K562 (cell line): ENCODE results near the gene CCSER1. TPM values are rescaled to one million over a fixed set of nuclear protein-coding genes. Genes with fewer than 3 reads are reported as not detected.

Experiments
- ATAC-seq: fragments of 200-7000 bp; cut with Tn5 transposase; 3 replicates; pipeline ENCODE4 v1.9.1; 2020; ENCODE audit warnings: moderate library complexity
- BruUV-seq: library from RNA; stranded (reverse); fragments of 400-500 nt; replicated peaks from 2 replicates; lab custom pipeline; 2021; lab: Mats Ljungman, UMichigan
- CTCF ChIA-PET: fragments of 300-600 bp; formaldehyde crosslinking; extraction: SDS; loops from one replicate; lab custom pipeline; 2021; ENCODE audit warnings: low intra/inter-chr PET ratio; lab: Yijun Ruan, JAX
- POLR2A ChIA-PET: fragments of 300-600, 350-650 bp; sonication (Branson Sonifier 250); formaldehyde crosslinking; extraction: SDS; loops from one replicate; lab custom pipeline; 2021; ENCODE audit warnings: antibody characterized with exemption, inconsistent platforms; lab: Yijun Ruan, JAX
- DNase-seq, 4 experiments: peaks; one replicate each; pipeline versions ENCODE4 v3.0.0 to v3.0.0-alpha.2; 2011 to 2018; ENCODE audit warnings: low spot score in 3 of 4, mixed read lengths in 3 of 4; ENCODE audit errors: extremely low read depth in 1 of 4
- FAIRE-seq: peaks from 2 replicates; lab custom pipeline; 2011; peaks lifted over from hg19 to GRCh38; lab: Jason Lieb, UNC
- H2AFZ ChIP-seq: 2 replicates; pipeline ENCODE4 v1.6.0; 2011; ENCODE audit warnings: low read depth, low read length, control low read depth, inconsistent platforms
- H3K27ac ChIP-seq: fragments of 200-600 bp; 3 replicates; pipeline ENCODE4 v1.8.0; 2011; ENCODE audit warnings: low read depth, mild to moderate bottlenecking, control low read depth, inconsistent platforms, low read length, moderate library complexity, mixed read lengths; ENCODE audit errors: extremely low read depth
- H3K27me3 ChIP-seq, 2 experiments: fragments of 300-600 bp in 1 of 2; 2 replicates in 1 of 2; 3 replicates in 1 of 2; pipeline versions ENCODE4 v1.6.0 to v1.8.0; 2011; ENCODE audit warnings: inconsistent platforms in 2 of 2, low read length in 2 of 2, mild to moderate bottlenecking in 1 of 2, mixed read lengths in 1 of 2, moderate library complexity in 1 of 2; ENCODE audit not compliant: control insufficient read depth in 2 of 2, insufficient read depth in 2 of 2
- H3K36me3 ChIP-seq: fragments of 300-600 bp; 3 replicates; pipeline ENCODE4 v1.8.0; 2011; ENCODE audit warnings: mild to moderate bottlenecking, low read length, inconsistent platforms; ENCODE audit not compliant: control insufficient read depth, insufficient read depth
- H3K4me1 ChIP-seq, 2 experiments: fragments of 200-600 bp in 1 of 2; replicated peaks in 1 of 2; 2 replicates in 1 of 2; 3 replicates in 1 of 2; pipeline versions ENCODE4 v1.5.1 to v1.8.0; 2011; ENCODE audit warnings: inconsistent platforms in 2 of 2, low read length in 2 of 2, mild to moderate bottlenecking in 1 of 2, mixed read lengths in 1 of 2, moderate library complexity in 1 of 2; ENCODE audit not compliant: control insufficient read depth in 2 of 2, insufficient read depth in 2 of 2
- H3K4me2 ChIP-seq: 2 replicates; pipeline ENCODE4 v1.6.1; 2011; ENCODE audit warnings: low read length, control low read depth, inconsistent platforms, mixed read lengths; ENCODE audit not compliant: insufficient read depth
- H3K4me3 ChIP-seq: fragments of 200-600 bp; sonication (generic), shearing (Covaris generic); 2 replicates; pipeline ENCODE4 v1.5.1; 2016; ENCODE audit warnings: control low read depth, inconsistent platforms
- H3K79me2 ChIP-seq: fragments of 200-600 bp; 3 replicates; pipeline ENCODE4 v1.8.0; 2011; ENCODE audit warnings: low read length, inconsistent platforms; ENCODE audit not compliant: control insufficient read depth, insufficient read depth
- H3K9ac ChIP-seq, 2 experiments: 2 replicates each; pipeline versions ENCODE4 v1.6.0 to v1.6.1; 2011; ENCODE audit warnings: low read depth in 2 of 2, low read length in 2 of 2, control low read depth in 1 of 2, inconsistent platforms in 1 of 2, mild to moderate bottlenecking in 1 of 2, mixed read lengths in 1 of 2; ENCODE audit not compliant: insufficient read depth in 1 of 2
- H3K9me1 ChIP-seq: one replicate; pipeline ENCODE4 v1.6.0; 2011; ENCODE audit warnings: inconsistent platforms, mild to moderate bottlenecking, low read length, moderate library complexity; ENCODE audit not compliant: control insufficient read depth, insufficient read depth
- H3K9me3 ChIP-seq: replicated peaks from 2 replicates; pipeline ENCODE4 v1.5.1; 2011; ENCODE audit warnings: low read depth, low read length, inconsistent platforms; ENCODE audit not compliant: control insufficient read depth, insufficient read depth
- H4K20me1 ChIP-seq: replicated peaks from 2 replicates; pipeline ENCODE4 v1.6.1; 2011; ENCODE audit warnings: low read length, inconsistent platforms, mixed read lengths; ENCODE audit not compliant: control insufficient read depth, insufficient read depth
- HSF4 ChIP-seq: fragments of 250-450 bp; sonication (Bioruptor Pico); IDR thresholded peaks from 2 replicates; pipeline ENCODE4 v2.1.2; 2022; ENCODE audit warnings: mild to moderate bottlenecking, moderate library complexity, borderline replicate concordance
- KLF1 ChIP-seq: fragments of 450-650 bp; IDR thresholded peaks from 2 replicates; pipeline ENCODE4 v1.6.1; 2016; ENCODE audit warnings: missing genetic modification characterization, missing compliant biosample characterization
- L3MBTL2 ChIP-seq: fragments of 450-650 bp; IDR thresholded peaks from 2 replicates; pipeline ENCODE4 v1.6.1; 2016; ENCODE audit warnings: mild to moderate bottlenecking, moderate library complexity
- NCOA2 ChIP-seq, 2 experiments: fragments of 450-650 bp; IDR thresholded peaks; 2 replicates each; pipeline ENCODE4 v1.6.1; 2018; ENCODE audit warnings: mild to moderate bottlenecking in 2 of 2, moderate library complexity in 1 of 2; ENCODE audit not compliant: partially characterized antibody in 2 of 2
- POLR2AphosphoS2 ChIP-seq: IDR thresholded peaks from 2 replicates; pipeline ENCODE4 v1.6.1; 2012; ENCODE audit warnings: low read length, improper control_type of control experiment
- POU5F1 ChIP-seq: fragments of 150-350 bp; IDR thresholded peaks from 2 replicates; pipeline ENCODE4 v1.6.1; 2014; ENCODE audit warnings: borderline replicate concordance, low read length, low read depth, mild to moderate bottlenecking; ENCODE audit not compliant: partially characterized antibody
- SAP30 ChIP-seq: fragments of 200-600 bp; sonication (generic); IDR thresholded peaks from 2 replicates; pipeline ENCODE4 v1.6.1; 2012; ENCODE audit warnings: borderline replicate concordance, low read depth, mild to moderate bottlenecking, moderate library complexity, low read length, control low read depth, inconsistent platforms; ENCODE audit not compliant: insufficient read depth, poor library complexity, severe bottlenecking
- ZNF507 ChIP-seq: conservative IDR thresholded peaks from 2 replicates; pipeline ENCODE4 v1.6.1; 2017; ENCODE audit warnings: missing genetic modification characterization, missing compliant biosample characterization
- WGBS: fragments of 100-300 bp; shearing (Covaris generic); methylation state at CpG from one replicate; pipeline ENCODE4 v1.1.6; 2016; ENCODE audit warnings: low coverage, mixed read lengths; ENCODE audit not compliant: insufficient coverage; ENCODE audit errors: missing lambda C conversion rate; 5-methylcytosine and 5-hydroxymethylcytosine counted together
- in situ Hi-C: fragments of 300-500 bp; cut with MboI; formaldehyde crosslinking; loops from 4 replicates; pipeline ENCODE4 v1.15.0; 2018; ENCODE audit warnings: inconsistent platforms, mixed read lengths
- intact Hi-C: fragments of 100-400 bp; cut with micrococcal nuclease; formaldehyde crosslinking; loops from 2 replicates; pipeline ENCODE4 v1.14.2; 2022
- polyA plus RNA-seq, 8 experiments: library from polyadenylated mRNA; depleted of rRNA in 4 of 8; stranded (reverse) in 5 of 8; unstranded in 3 of 8; fragments of >200 nt; fragmentation: Nextera tagmentation in 2 of 8; fragmentation: Illumina TruSeq in 1 of 8; extraction: Ambion mirVana in 2 of 8; extraction: Trizol in 1 of 8; gene quantifications; 2 replicates each; pipeline versions ENCODE4 v1.2.1 to v1.2.3, GENCODE V29; 2011 to 2014; ENCODE audit warnings: inconsistent platforms in 1 of 8, missing spikeins in 1 of 8
- total RNA-seq, 7 experiments: library from RNA; depleted of rRNA in 6 of 7; stranded (reverse); fragments of >200 nt in 6 of 7; fragmentation: Illumina TruSeq in 2 of 7; extraction: Trizol in 2 of 7; gene quantifications; 2 replicates each; pipeline versions ENCODE4 v1.2.1 to v1.2.3, GENCODE V29; 2011 to 2021; ENCODE audit warnings: low replicate concordance in 1 of 7
- TF ChIP-seq, protein P1 (sequence below): fragments of 450-650 bp; IDR thresholded peaks from 2 replicates; pipeline ENCODE4 v1.6.1; 2016; ENCODE audit warnings: low read depth, mild to moderate bottlenecking, moderate library complexity
- TF ChIP-seq, protein P2 (sequence below): sonication (generic); formaldehyde crosslinking; IDR thresholded peaks from 2 replicates; pipeline ENCODE4 v1.8.1; 2023; ENCODE audit warnings: missing genetic modification reagents, mild to moderate bottlenecking, borderline replicate concordance
- TF ChIP-seq, protein P3 (sequence below): IDR thresholded peaks from 2 replicates; pipeline ENCODE4 v1.6.1; 2016; ENCODE audit warnings: missing genetic modification characterization, missing compliant biosample characterization

The CCSER1 gene
- total and polyA plus RNA-seq, 9 of the 15 experiments (the other 6 are each of a cell fraction or from before 2014, with no cell fraction given), result not detected

DNA sequence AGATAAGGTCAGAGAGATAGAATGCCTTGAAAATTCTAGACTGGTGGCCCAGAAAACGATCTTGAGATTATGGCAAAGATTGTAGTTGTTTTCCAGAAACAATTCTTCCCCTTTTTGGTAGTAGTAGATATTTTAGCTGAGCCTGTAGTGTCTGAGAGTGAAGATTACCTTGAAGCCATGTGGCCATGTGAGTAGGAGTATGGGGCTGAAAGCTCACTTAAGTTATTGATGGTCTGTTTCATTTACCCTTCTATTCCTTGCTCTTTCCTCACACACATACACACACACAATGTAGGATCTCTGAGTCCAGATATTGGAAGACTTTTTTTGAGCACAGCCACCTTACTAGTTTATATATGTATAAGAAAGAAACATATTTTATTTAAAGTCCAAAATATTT, 1234.9 kb downstream of the CCSER1 start:
- ATAC-seq, result no peak
- no peak for DNase-seq
- WGBS, result 0% methylated on average over 1 of the region's 1 CpG
- no peak for FAIRE-seq
- BruUV-seq, result no TSS peak
- Histone ChIP-seq H3K79me2 (no peaks in the 10 kb centered on the region), H4K20me1 (no peaks in the 10 kb centered on the region), H3K36me3 (no peaks in the 10 kb centered on the region), H2AFZ (no peak overlapping the region), H3K4me3 (no peak overlapping the region), H3K9ac (no peak overlapping the region), H3K27me3 (no peaks in the 10 kb centered on the region), H3K27ac (no peak overlapping the region), H3K9me3 (no peaks in the 10 kb centered on the region), H3K9me1 (no peaks in the 10 kb centered on the region), H3K4me2 (no peak overlapping the region), H3K4me1 (no peaks in the 10 kb centered on the region)
- ChIA-PET CTCF (no interaction called here), POLR2A (no interaction called here)
- in situ Hi-C loops, result no loop called here
- intact Hi-C loops, result no loop called here
- TF ChIP-seq POLR2AphosphoS2 (no peak), KLF1 (tag) (no peak), ZNF507 (tag) (no peak), SAP30 (no peak), L3MBTL2 (no peak), HSF4 (CRISPR knock-in tag) (no peak), NCOA2 (IDR thresholded peaks at IDR 0.05; ENCODE audit: partially characterized antibody in 2 of 2) (no peak), POU5F1 (no peak)
- TF ChIP-seq, protein P1, sequence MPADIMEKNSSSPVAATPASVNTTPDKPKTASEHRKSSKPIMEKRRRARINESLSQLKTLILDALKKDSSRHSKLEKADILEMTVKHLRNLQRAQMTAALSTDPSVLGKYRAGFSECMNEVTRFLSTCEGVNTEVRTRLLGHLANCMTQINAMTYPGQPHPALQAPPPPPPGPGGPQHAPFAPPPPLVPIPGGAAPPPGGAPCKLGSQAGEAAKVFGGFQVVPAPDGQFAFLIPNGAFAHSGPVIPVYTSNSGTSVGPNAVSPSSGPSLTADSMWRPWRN, result no peak
- TF ChIP-seq, protein P2, sequence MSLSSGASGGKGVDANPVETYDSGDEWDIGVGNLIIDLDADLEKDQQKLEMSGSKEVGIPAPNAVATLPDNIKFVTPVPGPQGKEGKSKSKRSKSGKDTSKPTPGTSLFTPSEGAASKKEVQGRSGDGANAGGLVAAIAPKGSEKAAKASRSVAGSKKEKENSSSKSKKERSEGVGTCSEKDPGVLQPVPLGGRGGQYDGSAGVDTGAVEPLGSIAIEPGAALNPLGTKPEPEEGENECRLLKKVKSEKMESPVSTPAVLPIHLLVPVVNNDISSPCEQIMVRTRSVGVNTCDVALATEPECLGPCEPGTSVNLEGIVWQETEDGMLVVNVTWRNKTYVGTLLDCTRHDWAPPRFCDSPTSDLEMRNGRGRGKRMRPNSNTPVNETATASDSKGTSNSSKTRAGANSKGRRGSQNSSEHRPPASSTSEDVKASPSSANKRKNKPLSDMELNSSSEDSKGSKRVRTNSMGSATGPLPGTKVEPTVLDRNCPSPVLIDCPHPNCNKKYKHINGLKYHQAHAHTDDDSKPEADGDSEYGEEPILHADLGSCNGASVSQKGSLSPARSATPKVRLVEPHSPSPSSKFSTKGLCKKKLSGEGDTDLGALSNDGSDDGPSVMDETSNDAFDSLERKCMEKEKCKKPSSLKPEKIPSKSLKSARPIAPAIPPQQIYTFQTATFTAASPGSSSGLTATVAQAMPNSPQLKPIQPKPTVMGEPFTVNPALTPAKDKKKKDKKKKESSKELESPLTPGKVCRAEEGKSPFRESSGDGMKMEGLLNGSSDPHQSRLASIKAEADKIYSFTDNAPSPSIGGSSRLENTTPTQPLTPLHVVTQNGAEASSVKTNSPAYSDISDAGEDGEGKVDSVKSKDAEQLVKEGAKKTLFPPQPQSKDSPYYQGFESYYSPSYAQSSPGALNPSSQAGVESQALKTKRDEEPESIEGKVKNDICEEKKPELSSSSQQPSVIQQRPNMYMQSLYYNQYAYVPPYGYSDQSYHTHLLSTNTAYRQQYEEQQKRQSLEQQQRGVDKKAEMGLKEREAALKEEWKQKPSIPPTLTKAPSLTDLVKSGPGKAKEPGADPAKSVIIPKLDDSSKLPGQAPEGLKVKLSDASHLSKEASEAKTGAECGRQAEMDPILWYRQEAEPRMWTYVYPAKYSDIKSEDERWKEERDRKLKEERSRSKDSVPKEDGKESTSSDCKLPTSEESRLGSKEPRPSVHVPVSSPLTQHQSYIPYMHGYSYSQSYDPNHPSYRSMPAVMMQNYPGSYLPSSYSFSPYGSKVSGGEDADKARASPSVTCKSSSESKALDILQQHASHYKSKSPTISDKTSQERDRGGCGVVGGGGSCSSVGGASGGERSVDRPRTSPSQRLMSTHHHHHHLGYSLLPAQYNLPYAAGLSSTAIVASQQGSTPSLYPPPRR (CRISPR knock-in tag), result no peak
- TF ChIP-seq, protein P3, sequence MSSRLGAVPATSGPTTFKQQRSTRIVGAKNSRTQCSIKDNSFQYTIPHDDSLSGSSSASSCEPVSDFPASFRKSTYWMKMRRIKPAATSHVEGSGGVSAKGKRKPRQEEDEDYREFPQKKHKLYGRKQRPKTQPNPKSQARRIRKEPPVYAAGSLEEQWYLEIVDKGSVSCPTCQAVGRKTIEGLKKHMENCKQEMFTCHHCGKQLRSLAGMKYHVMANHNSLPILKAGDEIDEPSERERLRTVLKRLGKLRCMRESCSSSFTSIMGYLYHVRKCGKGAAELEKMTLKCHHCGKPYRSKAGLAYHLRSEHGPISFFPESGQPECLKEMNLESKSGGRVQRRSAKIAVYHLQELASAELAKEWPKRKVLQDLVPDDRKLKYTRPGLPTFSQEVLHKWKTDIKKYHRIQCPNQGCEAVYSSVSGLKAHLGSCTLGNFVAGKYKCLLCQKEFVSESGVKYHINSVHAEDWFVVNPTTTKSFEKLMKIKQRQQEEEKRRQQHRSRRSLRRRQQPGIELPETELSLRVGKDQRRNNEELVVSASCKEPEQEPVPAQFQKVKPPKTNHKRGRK (tag), result no peak
